CD4-positive, alpha-beta T cell treated with Interleukin-1 beta for 1 hour (primary cell): Measurements from ENCODE around the gene AFAP1L2.

Source experiments
- DNase-seq, 2 donors: peaks; one replicate each; pipeline ENCODE4 v3.0.0-alpha.2; 2020 to 2022

AFAP1L2 gene

GRCh38 chr10:114412907-114413797 is 8.8 kb upstream of the AFAP1L2 start:
- no peak for DNase-seq

GRCh38 chr10:114408968-114409444 is 4.7 kb upstream of the AFAP1L2 start:
- DNase-seq, result no peak

DNA sequence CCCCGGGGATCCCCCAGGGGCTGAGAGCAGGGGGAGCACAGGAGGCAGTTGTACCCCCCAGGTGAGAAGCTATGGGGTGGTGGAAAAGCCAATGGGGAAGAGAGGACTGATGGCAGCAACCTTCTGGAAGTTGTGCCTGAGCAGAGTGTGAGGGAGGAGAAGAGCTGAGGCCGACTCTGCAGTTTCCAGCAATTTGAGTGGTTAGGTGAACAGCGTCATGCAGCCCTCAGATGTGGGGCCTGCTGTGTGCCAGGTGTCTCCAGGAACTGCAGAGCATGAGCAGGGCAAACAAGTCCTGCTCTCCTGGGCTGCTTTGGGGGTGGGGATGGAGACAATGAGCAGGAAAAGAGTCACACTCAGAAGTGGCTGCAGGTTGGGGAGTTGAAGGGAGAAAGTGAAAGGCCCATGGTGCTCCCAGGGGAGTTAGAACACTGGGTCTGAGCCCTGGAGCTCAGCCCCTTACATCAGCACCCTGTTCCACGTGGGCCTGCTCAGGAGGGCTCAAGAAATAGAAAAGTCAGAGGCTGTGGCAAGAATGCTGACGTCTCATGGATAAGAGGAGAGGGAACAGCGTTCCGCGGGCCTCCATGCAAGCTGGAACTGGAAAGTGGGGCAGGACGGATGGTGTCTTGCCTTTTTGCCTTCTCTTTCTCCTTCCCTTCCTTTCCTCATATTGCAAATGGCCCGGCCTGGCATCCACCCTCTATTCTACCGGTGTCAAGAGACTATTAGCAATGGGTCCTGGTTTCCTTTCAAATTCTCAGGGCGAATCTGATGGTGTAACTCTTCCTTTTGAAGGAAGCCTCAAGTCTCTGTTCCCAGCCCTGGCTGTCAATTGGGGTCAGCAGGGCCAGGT is 4.0 kb upstream of the AFAP1L2 start:
- no peak for DNase-seq

DNA sequence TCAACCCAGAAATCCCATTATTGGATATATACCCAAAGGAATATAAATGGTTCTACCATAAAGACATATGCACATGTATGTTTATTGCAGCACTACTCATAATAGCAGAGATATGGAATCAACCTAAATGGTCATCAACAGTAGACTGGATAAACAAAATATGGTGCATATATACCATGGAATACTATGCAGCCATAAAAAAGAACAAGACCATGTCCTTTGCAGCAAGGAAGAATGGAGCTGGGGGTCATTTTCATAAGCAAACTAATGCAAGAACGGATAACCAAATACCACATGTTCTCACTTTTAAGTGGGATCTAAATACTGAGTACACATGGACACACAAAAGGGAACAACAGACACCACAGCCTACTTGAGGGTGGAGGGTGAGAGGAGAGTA is 2.2 kb upstream of the AFAP1L2 start:
- no peak for DNase-seq

DNA sequence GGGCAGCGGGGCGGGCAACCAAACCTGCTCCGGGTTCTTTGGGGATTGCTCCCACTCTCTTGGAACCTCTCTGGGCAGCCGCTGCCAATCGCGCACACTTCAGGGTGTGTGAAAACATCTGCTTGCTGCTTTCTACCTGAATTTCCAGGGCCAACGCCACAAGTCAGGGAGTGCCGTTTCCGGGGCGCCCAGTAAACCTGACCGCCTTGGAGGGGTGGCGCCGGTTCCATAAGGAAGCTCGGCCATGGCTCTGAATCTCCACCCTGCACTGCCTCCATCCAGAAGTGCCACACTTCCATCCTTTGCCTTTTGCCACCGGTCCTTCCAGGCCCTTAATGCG is 679 bp upstream of the AFAP1L2 start:
- no peak for DNase-seq

- no peak for DNase-seq
Observed at GRCh38 chr10:114403541-114404161, 651 bp downstream of the AFAP1L2 start.

DNA sequence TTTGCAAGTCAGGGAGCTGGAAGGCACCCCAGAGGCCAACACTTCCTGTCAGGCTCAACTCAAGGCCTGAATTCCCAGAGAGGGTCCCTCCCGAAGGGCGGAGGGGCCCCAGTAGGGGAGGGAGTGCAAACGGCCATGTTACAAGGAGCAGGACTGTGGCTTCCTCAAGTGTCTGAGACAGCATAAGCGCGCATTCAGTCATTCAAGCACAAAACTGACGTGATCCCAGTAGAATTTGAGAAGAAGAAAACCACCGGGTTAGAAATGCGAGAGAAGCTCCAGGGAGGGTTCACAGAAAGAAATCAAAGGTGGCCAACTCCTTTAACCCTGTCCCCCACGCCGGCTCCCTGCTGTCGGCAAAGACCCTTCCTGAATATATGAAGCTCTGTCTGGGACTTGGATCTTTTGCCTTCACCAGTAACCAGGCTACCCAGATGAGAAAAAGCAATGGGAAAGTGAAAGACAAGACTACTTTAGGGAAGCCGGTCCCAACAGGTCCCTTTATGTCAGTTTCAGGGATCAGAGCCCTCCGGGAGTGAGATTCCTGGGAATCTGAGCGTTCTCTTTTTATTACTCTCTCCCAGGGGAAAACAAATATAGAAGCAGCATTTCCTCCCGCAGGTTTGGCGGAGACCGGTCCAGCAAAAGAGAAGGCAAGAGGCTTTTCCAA is 1.3 kb downstream of the AFAP1L2 start:
- no peak for DNase-seq

GRCh38 chr10:114402233-114402632 is 2.1 kb downstream of the AFAP1L2 start:
- no peak for DNase-seq

DNA sequence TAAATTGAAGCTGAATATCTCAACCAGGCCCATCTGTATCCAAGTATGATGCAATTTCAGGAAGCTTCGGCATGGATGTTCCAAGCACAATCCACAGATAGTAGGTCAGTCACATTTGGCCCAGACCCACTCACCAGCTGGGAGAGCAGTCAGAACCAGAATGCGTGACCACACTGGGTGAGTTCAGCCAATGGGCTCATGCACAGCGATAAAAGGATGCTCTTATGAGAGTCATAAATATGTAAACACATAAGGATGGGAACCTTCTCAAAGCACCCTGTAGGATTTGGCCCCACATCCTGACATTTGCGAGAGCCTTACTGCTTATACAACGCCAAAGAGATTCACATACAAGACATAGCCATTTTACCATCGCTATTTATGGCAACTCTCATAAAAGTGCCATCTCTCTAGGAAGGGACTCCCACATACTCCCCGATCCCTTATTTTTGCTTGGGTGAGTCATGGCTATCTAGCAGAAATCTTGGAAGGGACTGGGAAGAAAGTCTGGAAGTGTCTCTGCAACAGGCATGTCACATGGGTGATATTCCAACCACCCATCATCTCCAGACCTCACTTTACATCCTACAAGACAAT is 3.0 kb downstream of the AFAP1L2 start:
- no peak for DNase-seq

DNA sequence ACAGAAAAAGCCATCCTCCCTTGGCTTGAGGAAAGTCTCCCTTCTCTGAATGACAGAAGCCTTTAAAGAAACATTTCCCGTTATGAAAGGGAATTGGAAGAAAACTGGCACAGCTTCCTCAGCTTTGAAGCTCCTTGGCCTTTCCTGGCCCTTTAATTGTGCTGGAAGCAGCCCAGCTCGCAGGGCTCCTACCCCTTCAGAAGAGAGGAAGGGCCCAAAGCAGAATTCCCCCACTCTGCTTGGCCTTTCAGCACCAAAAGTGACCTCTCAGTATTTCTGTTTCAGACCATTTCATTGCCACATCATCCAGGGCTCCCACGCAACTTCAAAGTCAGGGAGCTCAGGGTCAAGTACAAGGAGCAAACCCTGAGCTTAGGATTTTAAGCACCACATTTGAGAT is 4.2 kb downstream of the AFAP1L2 start:
- no peak for DNase-seq

DNA sequence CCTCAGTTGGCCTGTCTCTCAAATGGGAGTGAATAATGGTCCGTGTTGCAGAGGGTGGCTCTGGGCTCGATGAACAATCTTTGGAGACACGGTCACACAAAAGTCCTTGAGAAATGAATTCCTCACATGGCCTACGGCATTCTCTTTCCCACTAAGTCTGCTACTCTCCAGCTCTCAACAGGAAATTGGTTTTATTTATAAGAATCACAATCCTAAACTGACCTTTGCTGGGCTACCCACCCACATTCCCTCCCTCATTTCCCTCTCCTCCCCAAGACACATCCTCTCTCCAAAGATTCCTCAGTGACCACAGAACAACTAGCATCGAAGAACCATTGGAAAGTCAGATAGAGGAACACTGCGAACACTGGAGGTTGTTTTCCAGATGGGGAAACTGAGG is 4.7 kb downstream of the AFAP1L2 start:
- no peak for DNase-seq

DNA sequence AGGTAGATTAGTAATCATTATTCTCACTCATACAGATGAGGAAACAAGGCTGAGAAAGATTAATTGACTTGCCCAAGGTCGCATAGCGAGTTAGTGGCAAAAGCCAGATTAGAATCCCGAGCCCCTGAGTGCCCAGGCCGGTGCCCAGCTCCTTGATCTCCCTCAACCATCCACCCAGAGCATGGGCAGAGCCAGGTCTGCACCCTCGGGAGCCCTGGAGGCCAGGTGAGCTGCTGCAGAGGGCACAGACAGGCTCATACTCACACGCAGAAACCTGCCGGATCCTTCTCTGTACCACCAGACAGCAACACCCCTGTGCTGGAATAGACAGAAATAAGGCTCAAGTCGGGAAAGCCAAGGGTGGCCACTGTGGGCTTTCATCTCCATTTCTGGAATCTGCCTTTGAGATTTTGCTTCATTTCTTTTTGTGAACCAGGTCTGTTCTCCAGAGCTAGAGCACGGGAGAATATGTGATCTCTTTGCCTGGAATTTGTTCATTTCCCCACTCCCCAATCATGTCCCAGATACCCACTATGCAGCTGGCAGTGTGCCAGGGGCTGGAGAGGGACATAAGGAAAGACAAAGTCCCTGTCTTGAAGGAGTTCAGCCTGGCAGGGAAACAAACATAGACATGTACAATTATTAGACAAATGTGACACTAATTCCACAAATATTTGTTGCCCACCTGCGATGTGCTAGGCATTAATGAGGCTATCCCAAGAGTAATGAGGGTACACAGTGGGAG is 5.5 kb downstream of the AFAP1L2 start:
- DNase-seq, result no peak

DNA sequence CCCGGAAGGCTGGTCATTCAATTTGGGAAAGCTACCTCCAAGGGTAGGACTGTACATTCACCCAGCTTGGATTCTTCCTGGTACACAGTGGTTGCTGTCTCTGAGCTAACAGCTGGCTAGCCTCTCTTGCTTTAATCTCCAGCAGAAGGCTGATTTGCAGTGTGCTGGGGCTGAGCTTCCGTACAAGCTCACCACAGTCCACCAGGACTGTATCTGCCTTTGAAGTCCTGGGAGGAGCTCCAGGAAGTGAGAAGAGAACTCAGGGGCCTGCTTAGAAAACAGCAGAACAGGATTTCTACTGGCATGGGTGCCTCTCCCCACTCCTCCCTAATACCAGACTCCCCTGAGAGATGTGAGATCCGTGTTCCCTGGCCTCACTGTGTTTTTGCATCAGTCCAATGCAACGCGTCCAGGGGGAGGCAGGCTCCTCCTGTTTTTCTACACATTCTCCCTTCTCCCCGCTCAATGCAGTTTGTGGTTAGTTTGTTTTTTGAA is 6.6 kb downstream of the AFAP1L2 start:
- DNase-seq, result no peak

GRCh38 chr10:114396464-114396863 is 7.8 kb downstream of the AFAP1L2 start:
- no peak for DNase-seq

GRCh38 chr10:114395366-114396022 is 8.8 kb downstream of the AFAP1L2 start:
- no peak for DNase-seq

DNA sequence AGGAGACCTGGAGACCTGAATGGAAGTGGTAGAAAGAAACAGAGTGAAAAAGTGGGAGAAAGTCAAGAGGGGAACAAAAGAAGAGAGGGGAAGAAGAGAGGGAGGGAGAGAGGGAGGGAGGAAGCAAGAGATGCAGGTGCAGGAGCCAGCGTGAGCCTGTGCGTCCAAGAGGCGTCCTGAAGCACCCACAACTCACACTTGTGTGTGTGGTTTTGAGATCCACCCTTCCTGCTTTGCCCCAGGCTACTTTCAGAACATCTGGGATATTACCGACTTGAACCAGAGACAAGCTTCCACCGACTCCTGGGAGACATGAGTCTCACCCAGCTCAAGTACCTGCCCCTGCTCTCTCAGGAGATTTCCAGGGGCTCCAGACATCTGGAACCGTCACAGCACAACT is 9.8 kb downstream of the AFAP1L2 start:
- no peak for DNase-seq

GRCh38 chr10:114393886-114394285 is 10.4 kb downstream of the AFAP1L2 start:
- DNase-seq, result no peak

DNA sequence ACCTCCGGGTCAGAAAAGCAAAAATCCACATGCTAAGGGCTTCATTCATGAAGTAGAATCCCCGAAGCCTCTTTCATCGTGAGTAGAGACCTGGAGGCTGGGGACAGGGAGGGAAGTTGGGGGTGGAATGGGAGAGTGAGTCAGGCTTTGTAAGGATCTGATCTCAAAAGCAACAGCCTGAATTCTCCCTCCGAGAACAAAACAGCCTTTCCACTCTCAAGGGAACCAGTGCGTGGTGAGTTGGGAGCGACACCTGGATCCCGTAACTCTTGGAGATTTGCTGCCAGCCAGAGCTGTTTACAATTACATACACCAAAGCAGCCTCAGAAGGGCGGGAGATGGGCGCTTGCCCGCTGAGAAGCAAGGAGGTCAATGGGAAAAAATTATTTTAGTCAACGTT is 10.8 kb downstream of the AFAP1L2 start:
- DNase-seq, result no peak

DNA sequence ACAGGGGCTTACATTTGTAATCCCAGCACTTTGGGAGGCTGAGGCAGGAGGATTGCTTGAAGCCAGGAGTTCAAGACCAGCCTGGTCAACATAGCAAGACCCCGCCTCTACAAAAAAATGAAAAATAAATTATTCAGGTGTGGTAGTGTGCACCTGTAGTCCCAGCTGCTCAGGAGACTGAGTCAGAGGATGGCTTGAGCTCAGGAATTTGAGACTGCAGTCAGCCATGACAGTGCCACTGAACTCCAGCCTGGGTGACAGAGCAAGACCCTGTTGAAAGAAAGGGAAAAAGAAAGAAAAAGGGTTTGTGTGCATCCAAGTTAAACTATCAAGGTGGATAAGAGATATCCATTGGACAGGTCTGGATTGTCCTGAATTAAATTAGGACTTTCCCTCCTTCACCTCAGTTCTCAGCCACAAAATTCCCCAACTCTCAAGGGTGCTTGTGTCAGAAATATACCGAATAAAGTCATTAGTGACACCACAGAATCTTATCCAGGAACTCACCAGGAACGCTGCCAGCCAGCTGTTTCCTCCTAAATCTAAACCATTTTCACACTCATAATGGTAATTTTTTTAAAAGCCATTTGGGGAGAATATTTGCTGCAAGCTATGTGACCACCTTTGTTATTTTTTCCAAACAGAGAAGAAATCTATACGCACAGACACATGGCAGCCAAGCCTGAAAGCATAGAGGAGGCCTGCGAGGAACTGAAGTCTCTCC is 12.0 kb downstream of the AFAP1L2 start:
- no peak for DNase-seq

- no peak for DNase-seq
Observed at GRCh38 chr10:114391599-114391998, 12.7 kb downstream of the AFAP1L2 start.
